GM19023 (cell line): ENCODE results near the gene HMOX1.
"Not testable (repeated sequence)": the region's sequence is repeated elsewhere in the genome, so short reads cannot be mapped to it uniquely, and the experiment has no call there.

Source experiments
- ATAC-seq: cut with Tn5 transposase; IDR thresholded peaks from one replicate; pipeline ENCODE4 v1.9.1; 2021; ENCODE audit warnings: mild to moderate bottlenecking, moderate library complexity; ENCODE audit not compliant: unreplicated experiment

Gene HMOX1

DNA sequence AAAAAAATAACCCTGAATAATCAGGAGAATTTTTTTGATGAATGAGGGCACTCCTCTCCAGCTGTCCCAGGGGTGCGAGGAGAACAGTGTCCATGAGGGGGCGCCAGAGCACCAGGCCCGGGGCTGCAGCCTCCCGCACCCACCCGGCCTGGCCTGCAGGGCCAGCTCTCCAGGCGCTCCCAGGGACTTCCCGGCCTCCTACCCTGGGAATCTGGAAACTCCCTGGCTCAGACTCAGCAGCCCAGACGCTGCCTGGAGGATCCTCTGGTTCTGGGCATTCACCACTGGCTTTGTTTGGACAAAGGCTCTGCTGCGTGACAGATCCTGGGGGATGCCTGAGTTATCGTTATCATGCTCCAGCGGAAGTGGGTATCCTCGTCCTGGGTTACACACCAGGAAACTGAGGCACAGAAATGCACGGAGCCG is 50.0 kb downstream of the HMOX1 start:
- ATAC-seq = no peak

DNA sequence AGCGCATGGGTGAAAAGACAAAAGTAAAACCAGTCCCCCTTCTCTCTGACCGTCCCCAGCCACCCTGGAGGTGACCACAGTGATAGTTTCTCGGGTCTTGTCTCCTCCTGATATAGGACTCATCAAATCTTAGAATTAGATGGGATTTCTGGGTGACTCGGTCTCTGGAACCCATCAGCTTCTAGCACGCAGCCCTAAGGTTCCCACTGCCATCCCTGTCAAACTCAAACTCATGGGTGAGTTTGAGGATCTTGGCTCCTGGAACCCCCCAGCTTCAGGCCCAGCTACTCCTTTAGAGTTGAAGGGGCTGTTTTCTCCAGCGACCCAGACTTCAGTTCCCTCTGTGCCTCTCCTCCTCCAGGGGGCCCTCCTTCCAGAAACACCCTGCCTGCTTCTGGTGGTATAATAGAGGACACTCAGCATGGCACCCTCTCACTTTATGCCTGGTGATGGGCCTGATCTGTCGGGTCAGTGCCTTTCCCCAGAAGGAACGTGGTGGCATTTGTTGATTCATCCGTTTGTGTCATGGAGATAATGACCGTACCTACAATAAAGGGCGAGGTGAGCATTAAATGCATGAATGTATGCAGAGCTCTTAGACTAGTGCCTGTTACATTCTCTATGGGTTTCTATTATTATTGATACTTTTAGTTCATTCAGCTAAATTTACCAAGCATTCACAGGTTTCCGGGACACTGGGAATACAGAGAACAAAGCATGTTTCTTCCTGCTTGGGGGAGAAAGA is 50.8 kb downstream of the HMOX1 start:
- ATAC-seq = no peak

DNA sequence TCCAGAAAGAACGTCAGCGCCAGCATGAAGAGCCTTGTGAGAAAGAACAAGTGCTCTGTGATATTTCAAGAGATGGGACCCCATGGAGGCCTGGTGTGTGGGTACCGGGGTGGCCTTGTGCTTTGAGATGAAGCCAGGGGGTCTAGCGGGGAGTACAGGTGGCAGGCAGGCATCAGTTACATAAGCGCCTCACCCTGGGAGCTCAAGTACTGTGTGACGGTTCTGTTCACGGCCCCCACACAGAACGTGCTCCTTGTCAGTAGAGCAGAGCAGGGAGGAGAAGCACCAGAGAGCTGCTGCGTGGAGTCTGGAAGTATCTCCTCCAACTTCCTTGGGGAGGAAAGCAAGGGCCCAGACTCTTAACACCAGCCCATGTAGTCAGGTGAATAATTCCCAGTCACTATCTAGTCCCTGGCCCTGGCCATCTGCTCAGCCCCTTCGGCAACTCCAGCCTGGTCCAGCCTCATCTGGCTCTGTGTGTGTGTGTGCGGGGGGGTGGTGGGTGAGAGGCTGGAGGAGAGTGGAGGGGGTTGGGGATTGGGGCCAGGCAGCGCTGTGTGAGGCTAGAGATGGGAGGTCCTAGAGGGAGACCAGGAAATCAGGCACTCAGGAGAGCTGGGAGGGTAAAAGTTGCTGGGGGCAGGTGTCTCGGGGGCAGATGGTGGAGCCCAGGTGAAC is 51.5 kb downstream of the HMOX1 start:
- ATAC-seq = no peak

DNA sequence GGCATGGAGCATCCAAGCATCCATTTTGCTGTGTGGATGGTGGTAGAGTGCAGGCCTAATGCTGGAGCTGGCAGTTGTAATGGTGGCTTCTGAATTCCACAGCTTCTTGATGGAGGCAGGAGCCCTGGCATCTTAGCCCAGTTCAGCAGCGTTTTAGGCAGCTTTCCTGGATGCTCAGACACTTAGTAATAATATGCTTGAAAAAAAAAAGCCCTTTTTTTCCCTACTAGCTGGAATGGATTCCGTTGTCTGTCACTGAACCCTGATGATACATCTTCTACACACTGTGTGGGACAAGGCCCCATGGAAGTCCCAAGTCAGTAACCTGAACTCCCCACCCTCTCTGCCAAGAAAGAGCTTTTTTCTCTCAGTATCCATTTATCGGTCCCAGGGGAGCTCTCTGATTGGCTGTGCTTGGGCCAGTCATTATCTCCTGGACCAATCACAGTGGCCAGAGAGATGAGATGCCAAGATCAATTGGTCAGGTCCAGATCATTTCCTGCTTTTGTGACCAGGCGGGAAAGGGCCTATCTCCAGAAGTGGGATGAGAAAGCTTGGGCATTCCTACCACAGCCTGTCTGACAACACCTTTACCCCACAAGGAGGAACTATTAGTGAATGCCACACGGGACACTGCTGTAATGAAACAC is 53.3 kb downstream of the HMOX1 start:
- ATAC-seq = no peak

DNA sequence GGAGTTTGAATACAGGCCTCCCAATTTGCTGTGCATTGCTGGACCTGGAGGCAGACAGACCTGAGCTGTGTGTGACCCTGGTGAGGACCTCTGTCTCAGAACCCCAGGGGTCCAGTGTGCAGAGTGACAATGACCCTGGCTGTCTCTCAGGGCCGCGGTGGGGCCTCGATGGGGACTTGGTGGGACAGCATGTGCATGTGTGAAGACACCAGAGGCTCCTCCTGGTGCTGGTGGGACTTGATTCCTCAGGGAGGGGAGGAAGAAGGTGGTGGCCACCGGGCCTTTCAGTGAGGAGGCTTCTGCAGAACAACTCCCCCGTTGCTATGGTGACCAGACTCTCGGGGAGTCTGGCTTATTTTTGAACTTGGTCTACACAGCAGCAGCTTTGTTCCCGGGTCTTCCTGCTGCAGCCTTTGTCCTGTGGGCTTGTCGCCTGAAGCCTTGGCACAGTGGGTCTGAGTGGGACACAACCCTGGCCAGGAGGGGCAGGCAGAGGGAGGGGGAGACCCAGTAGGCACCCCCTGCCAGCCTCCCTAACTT is 54.4 kb downstream of the HMOX1 start:
- ATAC-seq = no peak

DNA sequence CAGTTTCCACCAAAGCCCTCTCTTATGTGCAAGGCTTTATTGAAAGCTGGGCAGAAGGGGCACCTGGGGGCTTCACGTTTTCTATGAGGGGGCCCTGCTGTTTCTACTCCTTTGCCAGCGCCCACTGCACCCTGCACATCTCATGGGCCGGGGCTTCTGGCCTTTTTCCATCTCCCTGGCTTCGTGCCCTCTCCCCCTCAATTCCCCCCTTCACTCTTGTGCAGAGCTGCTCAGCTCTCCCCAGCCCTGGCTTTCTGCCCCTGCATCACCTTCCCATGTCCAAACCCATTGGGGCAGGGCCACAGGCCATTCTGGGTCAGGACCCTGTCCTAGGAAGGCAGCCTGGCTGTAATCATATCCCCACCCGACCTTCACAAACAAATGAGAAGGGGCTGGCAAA is 55.5 kb downstream of the HMOX1 start:
- no peak for ATAC-seq

DNA sequence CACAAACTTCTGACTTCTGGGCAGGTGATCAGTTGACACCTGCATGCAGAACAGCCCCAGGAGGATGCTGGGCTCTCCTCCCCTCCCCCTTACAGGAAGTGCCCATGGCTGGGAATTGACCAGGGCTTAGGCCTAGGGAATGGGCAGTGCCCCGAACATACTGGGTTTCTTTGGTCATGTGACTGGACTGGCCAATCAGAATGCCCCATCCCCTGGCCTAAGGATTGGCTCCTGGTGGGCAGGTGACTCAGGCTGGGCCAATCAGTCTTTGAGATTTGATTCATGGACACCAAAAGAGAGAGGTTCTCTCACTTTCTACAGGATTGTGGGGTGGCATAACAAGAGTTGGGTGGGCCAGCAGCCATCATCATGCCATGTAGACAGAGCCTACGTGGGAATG is 56.2 kb downstream of the HMOX1 start:
- no peak for ATAC-seq

DNA sequence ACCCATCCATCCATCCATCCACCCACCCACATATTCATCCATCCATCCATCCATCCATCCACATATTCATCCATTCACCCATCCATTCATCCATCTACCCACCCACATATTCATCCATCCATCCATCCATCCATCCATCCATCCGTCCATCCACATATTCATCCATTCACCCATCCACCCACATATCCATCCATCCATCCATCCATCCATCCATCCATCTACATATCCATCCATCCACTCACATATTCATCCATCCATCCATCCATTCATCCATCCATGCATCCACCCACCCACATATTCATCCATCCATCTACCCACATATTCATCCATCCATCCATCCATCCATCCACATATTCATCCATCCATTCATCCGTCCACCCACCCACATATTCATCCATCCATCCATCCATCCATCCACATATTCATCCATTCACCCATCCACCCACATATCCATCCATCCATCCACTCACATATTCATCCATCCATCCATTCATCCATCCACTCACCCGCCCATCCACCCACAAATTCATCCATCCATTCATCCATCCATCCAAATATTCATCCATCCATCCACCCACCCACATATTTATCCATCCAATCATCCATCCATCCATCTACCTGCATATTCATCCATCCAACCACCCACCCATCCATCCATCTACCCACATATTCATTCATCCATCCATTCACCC is 57.9 kb downstream of the HMOX1 start:
- not testable (repeated sequence) for ATAC-seq

DNA sequence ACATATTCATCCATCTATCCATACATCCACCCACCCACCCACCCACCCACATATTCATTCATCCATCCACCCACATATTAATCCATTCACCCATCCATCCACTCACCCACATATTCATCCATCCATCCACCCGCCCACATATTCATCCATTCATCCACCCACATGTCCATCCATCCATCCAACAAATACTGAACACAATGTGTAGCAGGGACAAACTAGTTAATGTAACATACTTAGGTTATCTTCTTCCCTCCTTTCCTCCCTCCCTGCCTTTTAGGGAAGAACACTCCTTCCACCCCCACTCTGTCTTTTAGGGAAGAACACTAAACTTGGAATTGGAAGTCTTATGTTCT is 58.4 kb downstream of the HMOX1 start:
- no peak for ATAC-seq

DNA sequence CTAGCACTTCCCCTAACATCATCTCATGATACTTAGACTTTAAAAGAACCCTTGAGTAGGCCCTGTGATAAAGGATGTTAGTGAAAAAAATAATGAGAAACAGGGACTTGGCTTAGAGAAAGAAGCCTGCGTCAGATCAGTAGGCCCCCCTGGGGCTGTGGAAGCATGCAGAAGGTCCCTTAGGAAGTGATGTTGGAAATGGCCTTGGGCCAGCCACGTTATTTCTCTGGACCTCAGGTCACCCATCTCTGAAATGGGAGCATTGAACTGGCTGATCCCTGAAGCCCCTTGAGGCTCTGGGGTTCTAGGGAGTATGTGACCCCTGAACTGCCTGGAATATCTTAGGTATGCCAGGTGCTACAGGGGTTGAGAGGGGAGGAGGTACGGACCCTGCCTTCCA is 59.2 kb downstream of the HMOX1 start:
- ATAC-seq = no peak

DNA sequence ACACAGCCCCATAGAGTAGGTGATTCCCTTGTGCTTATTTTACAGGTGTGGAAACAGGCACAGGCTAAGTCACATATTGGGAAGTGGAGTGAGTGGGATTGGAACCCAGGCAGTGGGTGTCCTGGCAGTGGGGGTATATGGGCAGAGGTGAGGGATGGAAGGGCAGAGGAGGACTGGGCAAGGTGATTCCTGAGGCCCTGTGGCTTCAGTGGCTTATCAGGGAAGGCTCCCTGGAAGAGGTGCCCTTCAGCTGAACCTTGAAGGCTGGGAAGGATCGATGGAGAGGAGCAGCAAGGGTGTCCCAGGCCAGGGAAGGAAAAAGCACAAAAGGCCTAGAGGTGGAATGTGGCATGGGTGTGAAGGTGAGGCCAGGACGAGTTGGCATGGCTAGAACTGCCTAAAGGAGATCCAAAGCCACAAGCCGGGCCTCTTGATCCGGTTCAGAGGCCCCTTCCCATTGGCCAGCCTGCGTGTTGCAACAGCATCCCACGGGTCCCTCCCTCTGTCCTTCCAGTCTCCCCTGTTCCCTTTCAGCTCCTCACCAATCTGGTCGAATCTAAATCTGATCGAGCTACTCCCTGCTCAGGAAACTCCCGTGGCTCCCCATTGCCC is 60.7 kb downstream of the HMOX1 start:
- ATAC-seq = no peak

DNA sequence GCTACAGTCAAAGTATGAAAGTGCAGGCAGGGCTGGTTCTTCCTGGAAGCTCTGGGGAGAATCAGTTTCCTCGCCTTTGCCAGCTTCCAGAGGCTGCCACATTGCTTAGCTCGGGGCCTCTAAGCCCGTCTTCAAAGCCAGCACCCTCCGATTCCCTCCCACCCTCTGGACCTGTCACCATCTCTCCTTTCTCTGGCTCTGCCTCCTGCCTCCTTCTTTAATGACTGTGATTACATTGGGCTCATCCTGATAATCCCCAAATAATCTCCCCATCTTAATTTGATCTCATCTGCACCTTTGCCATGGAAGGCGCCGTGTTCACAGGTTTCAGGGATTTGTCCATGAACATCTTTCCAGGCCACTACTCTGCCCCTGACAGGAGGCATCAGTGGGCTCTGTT is 61.6 kb downstream of the HMOX1 start:
- ATAC-seq = no peak

DNA sequence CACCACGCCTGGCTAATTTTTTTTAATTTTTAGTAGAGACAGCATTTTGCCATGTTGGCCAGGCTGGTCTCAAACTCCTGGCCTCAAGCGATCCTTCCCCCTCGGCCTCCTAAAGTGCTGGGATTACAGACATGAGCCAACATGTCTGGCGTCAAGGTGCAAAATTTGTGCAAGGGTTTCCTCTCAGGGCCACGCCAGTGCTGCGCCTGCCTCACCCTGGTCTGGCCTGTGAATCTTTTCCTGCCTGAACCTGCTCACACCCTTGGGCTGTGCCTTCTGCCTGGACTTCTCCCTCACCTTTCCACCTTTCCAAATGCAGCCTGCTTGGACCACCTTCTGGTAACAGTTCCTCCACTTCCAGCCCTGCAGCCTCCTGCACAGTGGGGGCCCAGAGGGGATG is 62.4 kb downstream of the HMOX1 start:
- no peak for ATAC-seq
